GM18517 (cell line): ENCODE data around the gene SPATA22.
"Not testable (repeated sequence)": the region's sequence is repeated elsewhere in the genome, so short reads cannot be mapped to it uniquely, and the experiment has no call there.

Source experiments
- ATAC-seq: cut with Tn5 transposase; IDR thresholded peaks from one replicate; pipeline ENCODE4 v1.9.1; 2021; ENCODE audit warnings: mild to moderate bottlenecking, moderate library complexity; ENCODE audit not compliant: unreplicated experiment

Gene SPATA22

GRCh38 chr17:3471599-3471998 is at the start of gene SPATA22:
Gene SPATA22 (minus strand): TSS chr17:3471819. CDS start chr17:3469325, 2,494 bp downstream.
- no peak for ATAC-seq

GRCh38 chr17:3519472-3519871 is 47.9 kb upstream of the SPATA22 start:
- not testable (repeated sequence) for ATAC-seq

- ATAC-seq, result no peak
Measured at GRCh38 chr17:3514873-3515272, 43.3 kb upstream of the SPATA22 start.

GRCh38 chr17:3514167-3514566 is 42.5 kb upstream of the SPATA22 start:
- not testable (repeated sequence) for ATAC-seq

- ATAC-seq, result no peak
Measured at GRCh38 chr17:3513305-3514035, 41.9 kb upstream of the SPATA22 start.

GRCh38 chr17:3512505-3513171 is 41.0 kb upstream of the SPATA22 start:
- ATAC-seq, result no peak

- no peak for ATAC-seq
Measured at GRCh38 chr17:3511852-3512504, 40.4 kb upstream of the SPATA22 start.

GRCh38 chr17:3510090-3510489 is 38.5 kb upstream of the SPATA22 start:
- no peak for ATAC-seq

GRCh38 chr17:3507869-3508268 is 36.2 kb upstream of the SPATA22 start:
- ATAC-seq, result no peak

GRCh38 chr17:3507071-3507470 is 35.5 kb upstream of the SPATA22 start:
- no peak for ATAC-seq

- no peak for ATAC-seq
Measured at GRCh38 chr17:3506054-3506453, 34.4 kb upstream of the SPATA22 start.

- ATAC-seq, result no peak
Measured at GRCh38 chr17:3505008-3505407, 33.4 kb upstream of the SPATA22 start.

- ATAC-seq, result no peak
Measured at GRCh38 chr17:3503285-3503684, 31.7 kb upstream of the SPATA22 start.

GRCh38 chr17:3502466-3502865 is 30.8 kb upstream of the SPATA22 start:
- ATAC-seq, result no peak

GRCh38 chr17:3501344-3501743 is 29.7 kb upstream of the SPATA22 start:
- no peak for ATAC-seq

- ATAC-seq, result no peak
Measured at GRCh38 chr17:3497101-3497500, 25.5 kb upstream of the SPATA22 start.

- ATAC-seq, result no peak
Measured at GRCh38 chr17:3485481-3486068, 14.0 kb upstream of the SPATA22 start.

- ATAC-seq, result no peak
Measured at GRCh38 chr17:3482852-3483251, 11.2 kb upstream of the SPATA22 start.

GRCh38 chr17:3479988-3480387 is 8.4 kb upstream of the SPATA22 start:
- ATAC-seq, result no peak

- ATAC-seq, result no peak
Measured at GRCh38 chr17:3475812-3476610, 4.4 kb upstream of the SPATA22 start, which contains the start of gene ASPA. Gene ASPA (plus strand): TSS chr17:3475997. CDS start chr17:3476160, 163 bp downstream.

- ATAC-seq, result no peak
Measured at GRCh38 chr17:3475251-3475685, 3.6 kb upstream of the SPATA22 start.
